H1 (cell line): ENCODE results near the gene TNF. TPM values are rescaled to one million over a fixed set of nuclear protein-coding genes. Genes with fewer than 3 reads are reported as not detected.

Experiments used
- BRCA1 ChIP-seq: IDR thresholded peaks from 2 replicates; pipeline ENCODE4 v1.6.1; 2012; ENCODE audit warnings: low read depth, low read length, improper control_type of control experiment
- CREB1 ChIP-seq: IDR thresholded peaks from 2 replicates; pipeline ENCODE4 v1.6.1; 2012; ENCODE audit warnings: inconsistent platforms
- GTF2F1 ChIP-seq: IDR thresholded peaks from 2 replicates; pipeline ENCODE4 v1.6.1; 2012; ENCODE audit warnings: low read depth, low read length, improper control_type of control experiment, borderline replicate concordance
- RXRA ChIP-seq: IDR thresholded peaks from 2 replicates; pipeline ENCODE4 v1.6.1; 2011; ENCODE audit warnings: low read depth, mild to moderate bottlenecking, low read length, moderate library complexity; ENCODE audit not compliant: insufficient read depth
- SAP30 ChIP-seq: fragments of 300-600 bp; sonication (generic); IDR thresholded peaks from 2 replicates; pipeline ENCODE4 v1.7.1; 2012; ENCODE audit warnings: low read length, moderate library complexity, mild to moderate bottlenecking, inconsistent platforms; ENCODE audit not compliant: insufficient read depth, insufficient replicate concordance
- TAF1 ChIP-seq: IDR thresholded peaks from 2 replicates; pipeline ENCODE4 v1.6.1; 2011; ENCODE audit warnings: mild to moderate bottlenecking, low read depth, low read length
- YY1 ChIP-seq: IDR thresholded peaks from 2 replicates; pipeline ENCODE4 v1.6.1; 2011; ENCODE audit warnings: low read depth, mild to moderate bottlenecking, low read length
- polyA plus RNA-seq, 7 experiments: library from polyadenylated mRNA; depleted of rRNA in 3 of 7; stranded (reverse) in 5 of 7; unstranded in 2 of 7; fragments of >200 nt in 5 of 7; fragments of 200-250 nt in 2 of 7; gene quantifications; 1 replicate in 5 of 7; 2 replicates in 1 of 7; 4 replicates in 1 of 7; pipeline versions ENCODE4 v1.2.1 to v1.2.3, GENCODE V29; 2011 to 2013; ENCODE audit warnings: missing spikeins in 2 of 7, mixed read lengths in 2 of 7
- total RNA-seq: library from RNA; stranded (reverse); fragmentation: NEBNext Ultra II Directional; extraction: Animal tissue kit (Norgen Biotek cat#: 25700); gene quantifications from 2 replicates; pipeline ENCODE4 v1.2.1, GENCODE V29; 2021
- TF ChIP-seq, protein P1 (sequence below): IDR thresholded peaks from 2 replicates; pipeline ENCODE4 v1.6.1; 2012; ENCODE audit warnings: low read length, inconsistent platforms

Gene TNF
- total and polyA plus RNA-seq, 2 of the 8 experiments (the other 6 are each of a cell fraction or from before 2014, with no cell fraction given): not detected

DNA sequence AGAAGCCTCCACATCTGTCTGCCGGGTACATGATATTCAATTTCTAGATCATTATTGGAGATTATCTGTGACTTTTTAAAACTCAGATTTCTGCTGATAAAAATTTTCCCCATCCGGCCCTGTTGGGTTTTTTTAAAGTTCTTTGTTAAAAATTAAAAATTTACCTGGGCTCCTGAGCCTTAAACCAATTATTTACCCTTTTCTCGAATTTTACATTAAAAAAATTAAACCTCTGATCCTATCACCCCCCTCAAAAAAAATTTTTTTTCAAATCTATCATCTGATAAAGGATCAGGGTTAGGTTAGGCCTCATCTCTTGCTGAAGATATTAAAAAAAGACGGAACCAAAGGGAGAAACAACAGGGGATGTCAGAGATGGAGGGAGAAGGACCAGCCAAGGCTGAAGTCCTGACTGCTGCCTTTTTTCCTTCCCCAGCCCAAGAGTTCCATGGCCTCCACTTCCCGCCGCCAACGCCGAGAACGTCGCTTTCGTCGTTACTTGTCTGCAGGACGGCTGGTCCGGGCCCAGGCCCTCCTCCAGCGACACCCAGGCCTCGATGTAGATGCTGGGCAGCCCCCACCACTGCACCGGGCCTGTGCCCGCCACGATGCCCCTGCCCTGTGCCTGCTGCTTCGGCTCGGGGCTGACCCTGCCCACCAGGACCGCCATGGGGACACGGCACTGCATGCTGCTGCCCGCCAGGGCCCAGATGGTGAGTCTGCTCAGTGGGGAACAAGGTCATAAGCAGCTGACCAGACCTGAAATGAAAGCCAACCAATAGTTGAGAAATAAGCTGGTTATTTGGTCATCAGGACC is 27.4 kb upstream of the TNF start (continued):
- TF ChIP-seq CREB1 (no peak), GTF2F1 (no peak), BRCA1 (no peak), YY1 (no peak), TAF1 (no peak), RXRA (no peak), SAP30 (no peak)
- TF ChIP-seq, protein P1, sequence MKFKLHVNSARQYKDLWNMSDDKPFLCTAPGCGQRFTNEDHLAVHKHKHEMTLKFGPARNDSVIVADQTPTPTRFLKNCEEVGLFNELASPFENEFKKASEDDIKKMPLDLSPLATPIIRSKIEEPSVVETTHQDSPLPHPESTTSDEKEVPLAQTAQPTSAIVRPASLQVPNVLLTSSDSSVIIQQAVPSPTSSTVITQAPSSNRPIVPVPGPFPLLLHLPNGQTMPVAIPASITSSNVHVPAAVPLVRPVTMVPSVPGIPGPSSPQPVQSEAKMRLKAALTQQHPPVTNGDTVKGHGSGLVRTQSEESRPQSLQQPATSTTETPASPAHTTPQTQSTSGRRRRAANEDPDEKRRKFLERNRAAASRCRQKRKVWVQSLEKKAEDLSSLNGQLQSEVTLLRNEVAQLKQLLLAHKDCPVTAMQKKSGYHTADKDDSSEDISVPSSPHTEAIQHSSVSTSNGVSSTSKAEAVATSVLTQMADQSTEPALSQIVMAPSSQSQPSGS: no peak
- TF ChIP-seq, all 59 proteins: peak for 0
